K562 (cell line): ENCODE data around the gene ZDHHC22. TPM values are rescaled to one million over a fixed set of nuclear protein-coding genes. Genes with fewer than 3 reads are reported as not detected.

Source experiments
- ATAC-seq: fragments of 200-7000 bp; cut with Tn5 transposase; 3 replicates; pipeline ENCODE4 v1.9.1; 2020; ENCODE audit warnings: moderate library complexity
- BruUV-seq: library from RNA; stranded (reverse); fragments of 400-500 nt; replicated peaks from 2 replicates; lab custom pipeline; 2021; lab: Mats Ljungman, UMichigan
- CTCF ChIA-PET: fragments of 300-600 bp; formaldehyde crosslinking; extraction: SDS; loops from one replicate; lab custom pipeline; 2021; ENCODE audit warnings: low intra/inter-chr PET ratio; lab: Yijun Ruan, JAX
- POLR2A ChIA-PET: fragments of 300-600, 350-650 bp; sonication (Branson Sonifier 250); formaldehyde crosslinking; extraction: SDS; loops from one replicate; lab custom pipeline; 2021; ENCODE audit warnings: antibody characterized with exemption, inconsistent platforms; lab: Yijun Ruan, JAX
- DNase-seq, 4 experiments: peaks; one replicate each; pipeline versions ENCODE4 v3.0.0 to v3.0.0-alpha.2; 2011 to 2018; ENCODE audit warnings: low spot score in 3 of 4, mixed read lengths in 3 of 4; ENCODE audit errors: extremely low read depth in 1 of 4
- FAIRE-seq: peaks from 2 replicates; lab custom pipeline; 2011; peaks lifted over from hg19 to GRCh38; lab: Jason Lieb, UNC
- H2AFZ ChIP-seq: 2 replicates; pipeline ENCODE4 v1.6.0; 2011; ENCODE audit warnings: low read depth, low read length, control low read depth, inconsistent platforms
- H3K27ac ChIP-seq: fragments of 200-600 bp; 3 replicates; pipeline ENCODE4 v1.8.0; 2011; ENCODE audit warnings: low read depth, mild to moderate bottlenecking, control low read depth, inconsistent platforms, low read length, moderate library complexity, mixed read lengths; ENCODE audit errors: extremely low read depth
- H3K27me3 ChIP-seq, 2 experiments: fragments of 300-600 bp in 1 of 2; 2 replicates in 1 of 2; 3 replicates in 1 of 2; pipeline versions ENCODE4 v1.6.0 to v1.8.0; 2011; ENCODE audit warnings: inconsistent platforms in 2 of 2, low read length in 2 of 2, mild to moderate bottlenecking in 1 of 2, mixed read lengths in 1 of 2, moderate library complexity in 1 of 2; ENCODE audit not compliant: control insufficient read depth in 2 of 2, insufficient read depth in 2 of 2
- H3K36me3 ChIP-seq: fragments of 300-600 bp; 3 replicates; pipeline ENCODE4 v1.8.0; 2011; ENCODE audit warnings: mild to moderate bottlenecking, low read length, inconsistent platforms; ENCODE audit not compliant: control insufficient read depth, insufficient read depth
- H3K4me1 ChIP-seq, 2 experiments: fragments of 200-600 bp in 1 of 2; replicated peaks in 1 of 2; 2 replicates in 1 of 2; 3 replicates in 1 of 2; pipeline versions ENCODE4 v1.5.1 to v1.8.0; 2011; ENCODE audit warnings: inconsistent platforms in 2 of 2, low read length in 2 of 2, mild to moderate bottlenecking in 1 of 2, mixed read lengths in 1 of 2, moderate library complexity in 1 of 2; ENCODE audit not compliant: control insufficient read depth in 2 of 2, insufficient read depth in 2 of 2
- H3K4me2 ChIP-seq: 2 replicates; pipeline ENCODE4 v1.6.1; 2011; ENCODE audit warnings: low read length, control low read depth, inconsistent platforms, mixed read lengths; ENCODE audit not compliant: insufficient read depth
- H3K4me3 ChIP-seq: fragments of 200-600 bp; sonication (generic), shearing (Covaris generic); 2 replicates; pipeline ENCODE4 v1.5.1; 2016; ENCODE audit warnings: control low read depth, inconsistent platforms
- H3K79me2 ChIP-seq: fragments of 200-600 bp; 3 replicates; pipeline ENCODE4 v1.8.0; 2011; ENCODE audit warnings: low read length, inconsistent platforms; ENCODE audit not compliant: control insufficient read depth, insufficient read depth
- H3K9ac ChIP-seq, 2 experiments: 2 replicates each; pipeline versions ENCODE4 v1.6.0 to v1.6.1; 2011; ENCODE audit warnings: low read depth in 2 of 2, low read length in 2 of 2, control low read depth in 1 of 2, inconsistent platforms in 1 of 2, mild to moderate bottlenecking in 1 of 2, mixed read lengths in 1 of 2; ENCODE audit not compliant: insufficient read depth in 1 of 2
- H3K9me1 ChIP-seq: one replicate; pipeline ENCODE4 v1.6.0; 2011; ENCODE audit warnings: inconsistent platforms, mild to moderate bottlenecking, low read length, moderate library complexity; ENCODE audit not compliant: control insufficient read depth, insufficient read depth
- H3K9me3 ChIP-seq: replicated peaks from 2 replicates; pipeline ENCODE4 v1.5.1; 2011; ENCODE audit warnings: low read depth, low read length, inconsistent platforms; ENCODE audit not compliant: control insufficient read depth, insufficient read depth
- H4K20me1 ChIP-seq: replicated peaks from 2 replicates; pipeline ENCODE4 v1.6.1; 2011; ENCODE audit warnings: low read length, inconsistent platforms, mixed read lengths; ENCODE audit not compliant: control insufficient read depth, insufficient read depth
- CTBP1 ChIP-seq: fragments of 450-650 bp; IDR thresholded peaks from 2 replicates; pipeline ENCODE4 v1.6.1; 2016; ENCODE audit warnings: borderline replicate concordance
- IFI16 ChIP-seq: fragments of 250-450 bp; sonication (Bioruptor Pico); IDR thresholded peaks from 2 replicates; pipeline ENCODE4 v2.1.2; 2022; ENCODE audit warnings: mild to moderate bottlenecking, inconsistent platforms
- MXI1 ChIP-seq: IDR thresholded peaks from 2 replicates; pipeline ENCODE4 v1.6.1; 2011; ENCODE audit warnings: low read depth, mild to moderate bottlenecking, improper control_type of control experiment, low read length
- SAFB2 ChIP-seq: fragments of 200-400 bp; formaldehyde crosslinking; IDR thresholded peaks from 2 replicates; pipeline ENCODE4 v1.6.1; 2018; ENCODE audit warnings: borderline replicate concordance, low read length, low read depth, moderate library complexity; ENCODE audit not compliant: severe bottlenecking
- TOE1 ChIP-seq, 2 experiments: fragments of 450-650 bp in 1 of 2; sonication (generic) in 1 of 2; formaldehyde crosslinking in 1 of 2; IDR thresholded peaks; 2 replicates each; pipeline versions ENCODE4 v1.7.1 to v1.8.0; 2016 to 2022; ENCODE audit warnings: borderline replicate concordance in 2 of 2, mild to moderate bottlenecking in 2 of 2, antibody characterized with exemption in 1 of 2, inconsistent platforms in 1 of 2, low read depth in 1 of 2, missing genetic modification reagents in 1 of 2, moderate library complexity in 1 of 2
- ZMIZ1 ChIP-seq, 2 experiments: fragments of 150-350 bp in 1 of 2; IDR thresholded peaks; 2 replicates each; pipeline ENCODE4 v1.6.1; 2012 to 2016; ENCODE audit warnings: low read depth in 2 of 2, low read length in 2 of 2, mild to moderate bottlenecking in 1 of 2, moderate library complexity in 1 of 2
- WGBS: fragments of 100-300 bp; shearing (Covaris generic); methylation state at CpG from one replicate; pipeline ENCODE4 v1.1.6; 2016; ENCODE audit warnings: low coverage, mixed read lengths; ENCODE audit not compliant: insufficient coverage; ENCODE audit errors: missing lambda C conversion rate; 5-methylcytosine and 5-hydroxymethylcytosine counted together
- in situ Hi-C: fragments of 300-500 bp; cut with MboI; formaldehyde crosslinking; loops from 4 replicates; pipeline ENCODE4 v1.15.0; 2018; ENCODE audit warnings: inconsistent platforms, mixed read lengths
- intact Hi-C: fragments of 100-400 bp; cut with micrococcal nuclease; formaldehyde crosslinking; loops from 2 replicates; pipeline ENCODE4 v1.14.2; 2022
- polyA plus RNA-seq, 8 experiments: library from polyadenylated mRNA; depleted of rRNA in 4 of 8; stranded (reverse) in 5 of 8; unstranded in 3 of 8; fragments of >200 nt; fragmentation: Nextera tagmentation in 2 of 8; fragmentation: Illumina TruSeq in 1 of 8; extraction: Ambion mirVana in 2 of 8; extraction: Trizol in 1 of 8; gene quantifications; 2 replicates each; pipeline versions ENCODE4 v1.2.1 to v1.2.3, GENCODE V29; 2011 to 2014; ENCODE audit warnings: inconsistent platforms in 1 of 8, missing spikeins in 1 of 8
- total RNA-seq, 7 experiments: library from RNA; depleted of rRNA in 6 of 7; stranded (reverse); fragments of >200 nt in 6 of 7; fragmentation: Illumina TruSeq in 2 of 7; extraction: Trizol in 2 of 7; gene quantifications; 2 replicates each; pipeline versions ENCODE4 v1.2.1 to v1.2.3, GENCODE V29; 2011 to 2021; ENCODE audit warnings: low replicate concordance in 1 of 7
- TF ChIP-seq, protein P1 (sequence below): sonication (generic); formaldehyde crosslinking; IDR thresholded peaks from 2 replicates; pipeline ENCODE4 v1.8.0; 2022; ENCODE audit warnings: missing genetic modification reagents, mild to moderate bottlenecking, borderline replicate concordance

Gene ZDHHC22
- total and polyA plus RNA-seq, 9 of the 15 experiments (the other 6 are each of a cell fraction or from before 2014, with no cell fraction given) = not detected

DNA sequence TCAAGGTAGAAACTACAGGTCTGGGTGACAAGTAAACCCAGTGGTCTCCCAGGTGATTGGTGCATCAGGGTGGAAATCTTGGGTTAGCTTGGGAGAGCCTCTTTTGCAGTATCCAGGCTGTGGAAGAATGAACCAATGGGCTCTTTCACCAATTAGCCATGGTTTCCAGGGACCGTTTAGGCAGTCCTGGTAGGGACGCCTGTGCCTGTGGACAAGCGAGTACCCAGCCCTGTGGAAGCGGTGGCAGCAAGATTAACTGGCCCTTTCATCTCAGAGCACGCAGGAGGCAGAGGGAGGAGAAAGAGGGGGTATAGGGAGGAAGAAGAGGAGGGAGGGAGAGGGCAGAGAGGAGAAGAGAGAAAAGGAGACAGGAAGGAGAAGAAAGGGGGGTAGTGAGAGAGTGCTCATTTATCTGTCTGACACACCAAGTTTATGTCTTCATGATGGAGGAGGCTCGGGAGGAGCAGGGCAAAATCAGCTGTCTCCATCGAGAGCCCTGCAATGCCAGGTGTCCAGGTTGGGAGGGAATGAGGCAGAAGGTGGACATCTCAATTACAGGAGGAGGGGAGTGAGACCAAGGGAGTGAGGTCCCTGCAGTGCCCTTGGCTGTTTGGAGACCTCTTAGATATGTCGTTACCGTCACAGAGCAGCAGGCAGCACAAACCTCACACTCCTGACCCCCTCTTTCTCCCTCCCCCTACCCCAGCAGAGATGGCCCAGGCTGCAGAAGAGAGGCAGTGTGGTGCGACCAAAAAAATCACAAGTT is 4.6 kb upstream of the ZDHHC22 start:
- FAIRE-seq = no peak

More for the DNA sequence above, 4.6 kb upstream of the ZDHHC22 start:
- ChIA-PET CTCF (no interaction called here), POLR2A (interaction anchor here (0.6 to 0.8 kb wide), 3 partner anchors 274 to 378 kb away, joined by 3 to 5 read pairs (median 4); no protein-coding TSS in a partner anchor)
- H3K27me3 ChIP-seq = peaks cover 12 to 32% of the 10 kb centered on the region in 2 experiments
- WGBS = 1% methylated on average over 10 of the region's 10 CpGs
- no peak overlapping the region for H3K9ac ChIP-seq
- peaks cover 0 to 6% of the 10 kb centered on the region in 2 experiments; a peak in 2 of 5 replicates for H3K4me1 ChIP-seq
- no peak for TF ChIP-seq IFI16 (CRISPR knock-in tag)
- TF ChIP-seq ZMIZ1 (IDR thresholded peaks at IDR 0.05; ENCODE audit: low read depth in 2 of 2, low read length in 2 of 2) = no peak
- TF ChIP-seq TOE1 (IDR thresholded peaks at IDR 0.05; ENCODE audit: borderline replicate concordance) = no peak
- TF ChIP-seq TOE1 (CRISPR knock-in tag; IDR thresholded peaks at IDR 0.05; ENCODE audit: borderline replicate concordance, low read depth) = no peak
- TF ChIP-seq, protein P1, sequence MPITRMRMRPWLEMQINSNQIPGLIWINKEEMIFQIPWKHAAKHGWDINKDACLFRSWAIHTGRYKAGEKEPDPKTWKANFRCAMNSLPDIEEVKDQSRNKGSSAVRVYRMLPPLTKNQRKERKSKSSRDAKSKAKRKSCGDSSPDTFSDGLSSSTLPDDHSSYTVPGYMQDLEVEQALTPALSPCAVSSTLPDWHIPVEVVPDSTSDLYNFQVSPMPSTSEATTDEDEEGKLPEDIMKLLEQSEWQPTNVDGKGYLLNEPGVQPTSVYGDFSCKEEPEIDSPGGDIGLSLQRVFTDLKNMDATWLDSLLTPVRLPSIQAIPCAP (CRISPR knock-in tag) = no peak
- TF ChIP-seq MXI1 = no peak
- no peak for TF ChIP-seq SAFB2
- no peak for TF ChIP-seq CTBP1
- intact Hi-C loops (no loop called here), in situ Hi-C loops (no loop called here)
- H3K36me3 ChIP-seq = no peaks in the 10 kb centered on the region
- H2AFZ ChIP-seq = no peak overlapping the region
- no peak overlapping the region for H3K27ac ChIP-seq
- H3K4me3 ChIP-seq = no peak overlapping the region
- ATAC-seq (no peak), DNase-seq (no peak)
- no peak overlapping the region for H3K4me2 ChIP-seq
- no peaks in the 10 kb centered on the region for H3K79me2 ChIP-seq
- no peaks in the 10 kb centered on the region; the same call in 1 of the 2 replicates for H4K20me1 ChIP-seq
- no peaks in the 10 kb centered on the region for H3K9me1 ChIP-seq
- no peaks in the 10 kb centered on the region for H3K9me3 ChIP-seq
- BruUV-seq = no TSS peak
